Endothelial cell of umbilical vein (primary cell): ENCODE results near the gene CLTB. TPM values are rescaled to one million over a fixed set of nuclear protein-coding genes. Genes with fewer than 3 reads are reported as not detected.

Source experiments
- BruUV-seq: library from RNA; stranded (reverse); fragments of 400-500 nt; replicated peaks from 2 replicates; lab custom pipeline; 2021; lab: Mats Ljungman, UMichigan
- CTCF ChIA-PET: fragments of 300-600, 350-600 bp; sonication (Branson Sonifier 250); formaldehyde crosslinking; loops from one replicate; lab custom pipeline; 2021; ENCODE audit warnings: antibody characterized with exemption, inconsistent platforms; lab: Charles Lee
- POLR2A ChIA-PET: fragments of 300-600, 350-600 bp; sonication (Branson Sonifier 250); formaldehyde crosslinking; loops from one replicate; lab custom pipeline; 2021; ENCODE audit warnings: antibody characterized with exemption, inconsistent platforms; lab: Charles Lee
- DNase-seq: peaks from one replicate; pipeline ENCODE4 v3.0.0-alpha.2; 2011; ENCODE audit warnings: low read depth, low spot score
- FAIRE-seq: peaks from 2 replicates; lab custom pipeline; 2011; peaks lifted over from hg19 to GRCh38; lab: Jason Lieb, UNC
- H2AFZ ChIP-seq: 2 replicates; pipeline ENCODE4 v1.6.0; 2012; ENCODE audit warnings: low read depth, low read length, control low read depth, inconsistent platforms
- H3K27ac ChIP-seq: 2 replicates; pipeline ENCODE4 v1.5.1; 2011; ENCODE audit warnings: low read depth, mild to moderate bottlenecking, control low read depth, low read length, moderate library complexity; ENCODE audit not compliant: insufficient read depth
- H3K27me3 ChIP-seq, 2 experiments: 2 replicates each; pipeline versions ENCODE4 v1.6.0 to v1.6.1; 2011; ENCODE audit warnings: low read length in 2 of 2, mixed read lengths in 1 of 2; ENCODE audit not compliant: control insufficient read depth in 2 of 2, insufficient read depth in 2 of 2
- H3K36me3 ChIP-seq, 2 experiments: 2 replicates in 1 of 2; 3 replicates in 1 of 2; pipeline ENCODE4 v1.5.1; 2011; ENCODE audit warnings: low read length in 2 of 2, mild to moderate bottlenecking in 1 of 2, moderate library complexity in 1 of 2; ENCODE audit not compliant: control insufficient read depth in 2 of 2, insufficient read depth in 2 of 2; ENCODE audit errors: extremely low read depth in 1 of 2
- H3K4me1 ChIP-seq: 3 replicates; pipeline ENCODE4 v1.5.1; 2011; ENCODE audit warnings: mild to moderate bottlenecking, low read length; ENCODE audit not compliant: control insufficient read depth, insufficient read depth; ENCODE audit errors: extremely low read depth
- H3K4me2 ChIP-seq: 2 replicates; pipeline ENCODE4 v1.6.1; 2011; ENCODE audit warnings: low read length, control low read depth, mixed read lengths; ENCODE audit not compliant: insufficient read depth
- H3K4me3 ChIP-seq, 3 experiments: fragments of 200-600 bp in 1 of 3; sonication (generic), shearing (Covaris generic) in 1 of 3; replicated peaks in 1 of 3; 2 replicates each; pipeline ENCODE4 v1.5.1; 2011 to 2016; ENCODE audit warnings: control low read depth in 3 of 3, low read length in 3 of 3, mild to moderate bottlenecking in 2 of 3, inconsistent platforms in 1 of 3, low read depth in 1 of 3, moderate library complexity in 1 of 3; ENCODE audit not compliant: insufficient read depth in 1 of 3
- H3K79me2 ChIP-seq: 2 replicates; pipeline ENCODE4 v1.6.0; 2012; ENCODE audit warnings: low read length, inconsistent platforms; ENCODE audit not compliant: control insufficient read depth, insufficient read depth
- H3K9ac ChIP-seq: replicated peaks from 2 replicates; pipeline ENCODE3; 2011; ENCODE audit warnings: low read length, control low read depth; ENCODE audit not compliant: insufficient read depth; ENCODE audit errors: extremely low read depth
- H3K9me1 ChIP-seq: replicated peaks from 3 replicates; pipeline ENCODE4 v1.6.0; 2011; ENCODE audit warnings: mild to moderate bottlenecking, low read length; ENCODE audit not compliant: control insufficient read depth, insufficient read depth; ENCODE audit errors: extremely low read depth
- H3K9me3 ChIP-seq: replicated peaks from 2 replicates; pipeline ENCODE4 v1.5.1; 2012; ENCODE audit warnings: low read length, inconsistent platforms; ENCODE audit not compliant: control insufficient read depth, insufficient read depth
- H4K20me1 ChIP-seq: replicated peaks from 2 replicates; pipeline ENCODE3; 2011; ENCODE audit warnings: mild to moderate bottlenecking, low read length; ENCODE audit not compliant: control insufficient read depth, insufficient read depth; ENCODE audit errors: extremely low read depth
- CTCF ChIP-seq, 2 donors: IDR thresholded peaks; 1 replicate in 1 of 2; 2 replicates in 1 of 2; pipeline ENCODE4 v1.5.1; 2011; ENCODE audit warnings: low read length in 2 of 2, mild to moderate bottlenecking in 2 of 2, moderate library complexity in 2 of 2, control low read depth in 1 of 2, inconsistent platforms in 1 of 2, low read depth in 1 of 2; ENCODE audit not compliant: insufficient read depth in 1 of 2; ENCODE audit errors: extremely low read depth in 1 of 2
- EZH2 ChIP-seq: IDR thresholded peaks from 2 replicates; pipeline ENCODE4 v1.6.1; 2012; ENCODE audit warnings: borderline replicate concordance, low read depth, mild to moderate bottlenecking, moderate library complexity, low read length, inconsistent platforms; ENCODE audit not compliant: severe bottlenecking
- FOS ChIP-seq: IDR thresholded peaks from 2 replicates; pipeline ENCODE4 v1.6.1; 2011; ENCODE audit warnings: mild to moderate bottlenecking, low read length, moderate library complexity, borderline replicate concordance; ENCODE audit not compliant: insufficient read depth
- GATA2 ChIP-seq: IDR thresholded peaks from 2 replicates; pipeline ENCODE4 v1.7.0; 2011; ENCODE audit warnings: low read depth, mild to moderate bottlenecking, moderate library complexity, mixed read lengths, low read length; ENCODE audit not compliant: insufficient read length, insufficient read depth
- JUN ChIP-seq: IDR thresholded peaks from 2 replicates; pipeline ENCODE4 v1.6.1; 2011; ENCODE audit warnings: borderline replicate concordance, low read depth; ENCODE audit not compliant: insufficient read length, insufficient read depth
- MAX ChIP-seq: IDR thresholded peaks from 2 replicates; pipeline ENCODE4 v1.6.1; 2011; ENCODE audit not compliant: insufficient read depth, insufficient read length
- MYC ChIP-seq: IDR thresholded peaks from one replicate; pipeline ENCODE4 v1.6.1; 2011; ENCODE audit warnings: mild to moderate bottlenecking, low read depth, low read length
- POLR2A ChIP-seq: IDR thresholded peaks from 2 replicates; pipeline ENCODE4 v1.6.1; 2012; ENCODE audit warnings: low read depth, mild to moderate bottlenecking, control low read depth, low read length
- POLR2AphosphoS5 ChIP-seq: IDR thresholded peaks from 2 replicates; pipeline ENCODE4 v1.6.1; 2012; ENCODE audit warnings: low read depth, mild to moderate bottlenecking, control low read depth, low read length, moderate library complexity; ENCODE audit not compliant: insufficient read depth
- dilution Hi-C: fragments of 300-500 bp; cut with MboI; formaldehyde crosslinking; loops from one replicate; pipeline ENCODE4 v1.15.0; 2019; ENCODE audit warnings: low sequenced_read_pairs; ENCODE audit not compliant: extremely low pct_ligation_motif_present
- intact Hi-C: fragments of 100-400 bp; cut with micrococcal nuclease; formaldehyde crosslinking; loops from one replicate; pipeline ENCODE4 v1.10.0; 2022
- polyA plus RNA-seq, 4 experiments: library from polyadenylated mRNA; depleted of rRNA in 3 of 4; stranded (reverse) in 3 of 4; unstranded in 1 of 4; fragments of >200 nt; gene quantifications; 2 replicates each; pipeline versions ENCODE4 v1.2.1 to v1.2.3, GENCODE V29; 2011 to 2012; ENCODE audit warnings: missing spikeins in 1 of 4
- total RNA-seq: library from RNA; stranded (reverse); gene quantifications from 2 replicates; pipeline ENCODE4 v1.2.3, GENCODE V29; 2021

CLTB gene
- total and polyA plus RNA-seq, 2 donors (not counting 3 experiments of a cell fraction or from before 2014, with no cell fraction given): 73.2 to 111 TPM

- Histone ChIP-seq H3K9me3 (no peaks in the 10 kb centered on the region), H4K20me1 (no peaks in the 10 kb centered on the region), H3K9ac (no peak overlapping the region), H3K27ac (no peak overlapping the region), H3K9me1 (no peaks in the 10 kb centered on the region), H3K36me3 (peaks cover 10 to 14% of the 10 kb centered on the region in 2 experiments), H2AFZ (no peak overlapping the region), H3K4me2 (no peak overlapping the region), H3K79me2 (peaks cover 65% of the 10 kb centered on the region), H3K4me3 (no peak overlapping the region), H3K27me3 (no peaks in the 10 kb centered on the region), H3K4me1 (no peaks in the 10 kb centered on the region)
- intact Hi-C loops (no loop called here), dilution Hi-C loops (no loop called here)
- TF ChIP-seq JUN (no peak), MAX (no peak), EZH2 (no peak), POLR2AphosphoS5 (no peak), FOS (no peak), MYC (no peak), POLR2A (no peak), CTCF (IDR thresholded peaks at IDR 0.05; ENCODE audit: extremely low read depth in 1 of 2, insufficient read depth in 1 of 2, low read depth in 1 of 2, low read length in 2 of 2) (no peak), GATA2 (no peak)
- ChIA-PET CTCF (no interaction called here), POLR2A (no interaction called here)
- DNase-seq: no peak
- no peak for FAIRE-seq
- BruUV-seq: no TSS peak
Observed at GRCh38 chr5:176356179-176356566, 60.2 kb downstream of the CLTB start.
